ENCODE measurements around the gene NFKBIB. TPM values are rescaled to one million over a fixed set of nuclear protein-coding genes. Genes with fewer than 3 reads are reported as not detected.

Gene NFKBIB
- total RNA-seq, 1 experiment from 2014 or later = 33.8 TPM

DNA sequence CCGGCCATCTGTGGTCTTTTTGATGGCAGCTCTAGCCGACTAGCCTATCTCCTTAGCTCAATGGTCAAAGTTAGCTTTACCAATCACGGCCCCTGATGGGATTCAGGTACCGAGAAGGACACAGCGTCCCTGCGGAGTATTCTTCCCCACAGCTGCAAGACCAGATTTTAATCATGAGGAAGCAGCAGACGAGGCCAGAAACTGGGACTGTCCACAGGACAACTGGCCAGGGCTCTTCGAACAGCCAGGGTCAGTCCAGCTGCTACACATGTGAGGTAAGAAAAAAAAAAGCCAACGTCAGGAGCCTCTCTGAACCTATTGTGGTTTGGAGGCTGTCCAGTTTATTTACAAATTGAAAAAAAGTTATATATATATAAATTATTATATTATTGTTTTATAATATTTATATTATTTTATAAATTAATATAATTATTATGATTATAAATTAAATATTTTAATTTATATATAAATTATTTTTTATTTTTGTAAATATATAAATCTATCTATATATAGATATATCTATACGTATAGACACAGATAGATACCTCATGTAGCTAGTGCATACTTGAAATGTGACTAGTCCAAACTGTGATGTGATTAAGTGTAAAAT, 32.5 kb upstream of the NFKBIB start:
- Histone ChIP-seq H3K9ac (ENCODE audit: extremely low read depth, insufficient read length, low read length) (no peak overlapping the region), H3K18ac (ENCODE audit: insufficient read length, low read depth, low read length) (no peak overlapping the region), H2BK120ac (ENCODE audit: low read depth, low read length, poor library complexity, severe bottlenecking) (no peak overlapping the region), H3K4me1 (ENCODE audit: insufficient read depth, low read length) (no peaks in the 10 kb centered on the region; the same call in 1 of the 2 replicates), H3K56ac (ENCODE audit: insufficient read length, low read depth, low read length) (no peak overlapping the region), H2BK12ac (ENCODE audit: insufficient read length, low read depth, low read length) (no peak overlapping the region), H4K20me1 (ENCODE audit: control insufficient read depth, insufficient read depth, insufficient read length) (no peaks in the 10 kb centered on the region), H3K23ac (ENCODE audit: insufficient read length, low read depth, low read length) (no peak overlapping the region), H3K14ac (ENCODE audit: insufficient read depth, low read length) (no peak overlapping the region), H3K27me3 (ENCODE audit: insufficient read depth, low read length) (no peaks in the 10 kb centered on the region; the same call in 1 of the 2 replicates), H3K4me2 (ENCODE audit: insufficient read depth, insufficient read length, low read length) (no peak overlapping the region), H3K4ac (ENCODE audit: low read depth, low read length) (no peak overlapping the region), H4K5ac (ENCODE audit: insufficient read length, low read depth, low read length) (no peak overlapping the region), H3T11ph (ENCODE audit: low read length) (no peak overlapping the region), H2BK5ac (ENCODE audit: insufficient read length, low read length) (no peak overlapping the region), H2BK20ac (ENCODE audit: low read depth, low read length, poor library complexity, severe bottlenecking) (no peak overlapping the region), H2BK15ac (ENCODE audit: low read depth, low read length) (no peak overlapping the region), H4K91ac (ENCODE audit: insufficient read length, low read depth, low read length) (no peak overlapping the region), H3K27ac (ENCODE audit: insufficient read length, low read depth, low read length) (no peak overlapping the region), H2AFZ (ENCODE audit: low read length) (no peak overlapping the region), H3K79me1 (ENCODE audit: insufficient read depth, low read depth, low read length, poor library complexity, severe bottlenecking) (no peaks in the 10 kb centered on the region), H4K8ac (replicated peaks; ENCODE audit: insufficient read length, low read depth, low read length) (no peak overlapping the region), H3K9me3 (ENCODE audit: control insufficient read depth, low read depth, low read length) (no peaks in the 10 kb centered on the region), H3K79me2 (ENCODE audit: insufficient read depth, low read length) (no peaks in the 10 kb centered on the region), H3K23me2 (ENCODE audit: insufficient read length, low read depth, low read length, poor library complexity, severe bottlenecking) (no peaks in the 10 kb centered on the region), H2AK5ac (ENCODE audit: insufficient read length, low read length) (no peak overlapping the region)
- no peak for DNase-seq
- no peaks in the 10 kb centered on the region; a peak in 1 of 7 replicates for H3K36me3 Mint-ChIP-seq (ENCODE audit: insufficient read depth in 1 of 3, low read depth in 3 of 3)
- no peak overlapping the region for H3K4me3 Mint-ChIP-seq
- TF ChIP-seq CTCF (conservative IDR thresholded peaks at IDR 0.05) = no peak
- no peaks in the 10 kb centered on the region for H3K9me3 Mint-ChIP-seq
- peaks cover 14 to 19% of the 10 kb centered on the region in 2 experiments for H3K4me1 Mint-ChIP-seq
- peaks cover 12% of the 10 kb centered on the region for H3K27me3 Mint-ChIP-seq (ENCODE audit: low read depth)
- no CpG with 5 or more reads among the region's 10 CpGs for WGBS (ENCODE audit: extremely low coverage, insufficient read length, low lambda C conversion rate)
- H3K27ac Mint-ChIP-seq = no peak overlapping the region
